ENCODE results near the gene EZH1.
A peak's percentile ranks its signal among the peaks of the same experiment; 100 is the strongest.

EZH1 gene

GRCh38 chr17:42653179-42654124, 91.4 kb downstream of the EZH1 start:
- no peak for TF ChIP-seq CTCF (conservative IDR thresholded peaks at IDR 0.05; ENCODE audit: low read depth, low read length)
- peak overlapping the region; percentile 56 for H3K4me3 ChIP-seq (ENCODE audit: low read depth, low read length)
- peak; percentile 83 for DNase-seq (ENCODE audit: low read depth)

GRCh38 chr17:42651392-42651791, 93.4 kb downstream of the EZH1 start:
- DNase-seq (ENCODE audit: low read depth): no peak
- H3K4me3 ChIP-seq (ENCODE audit: low read depth, low read length): no peak overlapping the region
- no peak for TF ChIP-seq CTCF (conservative IDR thresholded peaks at IDR 0.05; ENCODE audit: low read depth, low read length)

Data from choroid plexus epithelial cell (primary cell).